ENCODE data around the gene ZNF521.

DNA sequence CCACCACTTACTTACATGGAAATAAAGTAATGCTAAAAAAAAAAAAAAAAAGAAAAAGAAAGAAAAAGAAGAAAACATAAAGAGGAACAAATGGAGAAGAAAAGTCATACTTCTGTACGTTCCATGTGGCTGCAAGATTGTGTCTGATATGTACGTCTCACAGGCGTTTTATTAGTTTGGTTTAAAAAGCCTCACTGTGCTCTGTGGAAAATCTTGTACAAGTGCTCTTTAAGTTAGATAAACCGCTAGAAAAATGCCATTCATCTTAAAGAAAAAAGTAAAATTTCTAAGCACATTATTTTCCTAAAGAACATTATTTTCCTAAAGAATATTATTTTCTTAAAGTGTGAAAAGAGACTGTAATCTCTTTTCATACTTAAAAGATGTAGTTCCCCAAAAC lies 165.1 kb downstream of the ZNF521 start:
- TF ChIP-seq, protein P1, sequence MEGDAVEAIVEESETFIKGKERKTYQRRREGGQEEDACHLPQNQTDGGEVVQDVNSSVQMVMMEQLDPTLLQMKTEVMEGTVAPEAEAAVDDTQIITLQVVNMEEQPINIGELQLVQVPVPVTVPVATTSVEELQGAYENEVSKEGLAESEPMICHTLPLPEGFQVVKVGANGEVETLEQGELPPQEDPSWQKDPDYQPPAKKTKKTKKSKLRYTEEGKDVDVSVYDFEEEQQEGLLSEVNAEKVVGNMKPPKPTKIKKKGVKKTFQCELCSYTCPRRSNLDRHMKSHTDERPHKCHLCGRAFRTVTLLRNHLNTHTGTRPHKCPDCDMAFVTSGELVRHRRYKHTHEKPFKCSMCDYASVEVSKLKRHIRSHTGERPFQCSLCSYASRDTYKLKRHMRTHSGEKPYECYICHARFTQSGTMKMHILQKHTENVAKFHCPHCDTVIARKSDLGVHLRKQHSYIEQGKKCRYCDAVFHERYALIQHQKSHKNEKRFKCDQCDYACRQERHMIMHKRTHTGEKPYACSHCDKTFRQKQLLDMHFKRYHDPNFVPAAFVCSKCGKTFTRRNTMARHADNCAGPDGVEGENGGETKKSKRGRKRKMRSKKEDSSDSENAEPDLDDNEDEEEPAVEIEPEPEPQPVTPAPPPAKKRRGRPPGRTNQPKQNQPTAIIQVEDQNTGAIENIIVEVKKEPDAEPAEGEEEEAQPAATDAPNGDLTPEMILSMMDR (conservative IDR thresholded peaks at IDR 0.05) = no peak
- no peak for TF ChIP-seq EZH2 (IDR thresholded peaks at IDR 0.05; ENCODE audit: low read depth)

Measured in PC-9 (cell line).